Measurements from ENCODE around the gene PGP.

Gene PGP

GRCh38 chr16:2179576-2179975 is 35.1 kb downstream of the PGP start:
- DNase-seq: no peak

GRCh38 chr16:2179107-2179501 is 35.5 kb downstream of the PGP start:
- DNase-seq: no peak

GRCh38 chr16:2178321-2179106 is 36.1 kb downstream of the PGP start:
- peak; percentile 59 for DNase-seq

GRCh38 chr16:2177561-2177960 is 37.1 kb downstream of the PGP start:
- DNase-seq: no peak

GRCh38 chr16:2177101-2177500 is 37.5 kb downstream of the PGP start:
- no peak for DNase-seq

GRCh38 chr16:2176047-2176446 is 38.6 kb downstream of the PGP start:
- no peak for DNase-seq

- DNase-seq: no peak
Measured at GRCh38 chr16:2175454-2175853, 39.2 kb downstream of the PGP start.

GRCh38 chr16:2174396-2175131 is 40.1 kb downstream of the PGP start:
- no peak for DNase-seq

GRCh38 chr16:2173916-2174315 is 40.7 kb downstream of the PGP start:
- no peak for DNase-seq

GRCh38 chr16:2173366-2173765 is 41.3 kb downstream of the PGP start:
- no peak for DNase-seq

GRCh38 chr16:2172688-2173335 is 41.8 kb downstream of the PGP start:
- no peak for DNase-seq

GRCh38 chr16:2171601-2172178 is 43.0 kb downstream of the PGP start:
- DNase-seq: no peak

- DNase-seq: no peak
Measured at GRCh38 chr16:2170587-2171435, 43.8 kb downstream of the PGP start.

- no peak for DNase-seq
Measured at GRCh38 chr16:2170080-2170479, 44.6 kb downstream of the PGP start.

GRCh38 chr16:2167068-2167638 is 47.5 kb downstream of the PGP start:
- DNase-seq: no peak

- no peak for DNase-seq
Measured at GRCh38 chr16:2166263-2167067, 48.2 kb downstream of the PGP start.

- DNase-seq: no peak
Measured at GRCh38 chr16:2165861-2166260, 48.8 kb downstream of the PGP start.

- no peak for DNase-seq
Measured at GRCh38 chr16:2163211-2163881, 51.3 kb downstream of the PGP start.

GRCh38 chr16:2162676-2163118 is 51.9 kb downstream of the PGP start:
- DNase-seq: no peak

GRCh38 chr16:2161911-2162310 is 52.7 kb downstream of the PGP start:
- DNase-seq: no peak

All from fibroblast of skin of scalp (primary cell).